SK-N-MC (cell line): ENCODE measurements around the gene BICD2.

ENCODE experiments used
- EZH2 ChIP-seq: fragments of 200-600 bp; sonication (generic); IDR thresholded peaks from one replicate; pipeline ENCODE4 v1.6.1; 2017; ENCODE audit warnings: antibody characterized with exemption
- POLR2AphosphoS5 ChIP-seq: IDR thresholded peaks from 2 replicates; pipeline ENCODE4 v1.6.1; 2012; ENCODE audit warnings: mild to moderate bottlenecking, low read depth, low read length, borderline replicate concordance

DNA sequence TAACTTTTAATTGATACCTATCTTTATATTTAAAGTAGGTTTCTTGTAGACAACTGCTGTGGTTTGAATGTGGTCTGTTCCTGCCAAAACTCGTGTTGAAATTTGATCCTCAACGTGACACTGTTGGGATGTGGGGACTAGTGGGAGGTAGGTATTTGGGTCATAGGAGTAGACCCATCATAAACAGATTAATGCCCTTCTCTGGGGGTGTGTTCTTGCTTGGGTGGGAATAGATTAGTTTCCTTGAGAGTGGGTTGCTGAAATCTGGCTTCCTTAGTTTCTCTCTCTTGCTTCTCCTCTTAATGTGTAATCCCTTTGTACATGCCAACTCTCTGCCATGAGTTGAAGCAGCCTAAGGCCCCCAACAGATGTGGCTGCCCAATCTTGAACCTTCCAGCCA is 60.1 kb downstream of the BICD2 start:
- TF ChIP-seq EZH2 (no peak), POLR2AphosphoS5 (no peak)
